H1 (cell line): ENCODE measurements around the gene KIF5C. TPM values are rescaled to one million over a fixed set of nuclear protein-coding genes. Genes with fewer than 3 reads are reported as not detected.

ENCODE experiments used
- CTCF ChIA-PET: fragments of 300-600 bp; sonication (Branson Sonifier 250); formaldehyde crosslinking; loops from one replicate; lab custom pipeline; 2021; ENCODE audit not compliant: partially characterized antibody; lab: Charles Lee
- POLR2A ChIA-PET: fragments of 300-600 bp; sonication (Branson Sonifier 250); formaldehyde crosslinking; loops from one replicate; lab custom pipeline; 2021; ENCODE audit warnings: inconsistent platforms; ENCODE audit not compliant: partially characterized antibody; lab: Charles Lee
- DNase-seq, 2 experiments: peaks; one replicate each; pipeline versions ENCODE4 v3.0.0 to v3.0.0-alpha.2; 2010 to 2022; ENCODE audit warnings: low spot score in 2 of 2, low read depth in 1 of 2, mixed read lengths in 1 of 2
- FAIRE-seq: peaks from 2 replicates; lab custom pipeline; 2011; peaks lifted over from hg19 to GRCh38; lab: Jason Lieb, UNC
- H2AFZ ChIP-seq: 2 replicates; pipeline ENCODE4 v1.8.1; 2012; ENCODE audit warnings: low read length, inconsistent platforms
- H2AK5ac ChIP-seq: 2 replicates; pipeline ENCODE4 v1.6.1; 2013; ENCODE audit warnings: low read depth, low read length
- H2BK120ac ChIP-seq: replicated peaks from 2 replicates; pipeline ENCODE3; 2013; ENCODE audit warnings: low read depth, low read length, inconsistent platforms
- H2BK12ac ChIP-seq: 2 replicates; pipeline ENCODE4 v1.6.1; 2013; ENCODE audit warnings: low read depth, low read length
- H2BK15ac ChIP-seq: 2 replicates; pipeline ENCODE4 v1.6.1; 2013; ENCODE audit warnings: low read length
- H2BK20ac ChIP-seq: 2 replicates; pipeline ENCODE4 v1.6.1; 2013; ENCODE audit warnings: low read length
- H2BK5ac ChIP-seq: 2 replicates; pipeline ENCODE4 v1.6.1; 2013; ENCODE audit warnings: low read depth, low read length
- H3K14ac ChIP-seq: 2 replicates; pipeline ENCODE4 v1.6.1; 2013; ENCODE audit warnings: inconsistent platforms; ENCODE audit not compliant: insufficient read length
- H3K18ac ChIP-seq: 2 replicates; pipeline ENCODE4 v1.6.1; 2013; ENCODE audit warnings: low read length; ENCODE audit errors: extremely low read depth
- H3K23ac ChIP-seq: 2 replicates; pipeline ENCODE4 v1.6.1; 2013; ENCODE audit warnings: inconsistent platforms; ENCODE audit not compliant: insufficient read length
- H3K23me2 ChIP-seq: 2 replicates; pipeline ENCODE4 v1.6.1; 2013; ENCODE audit warnings: low read depth, low read length
- H3K27ac ChIP-seq: 2 replicates; pipeline ENCODE4 v1.6.1; 2011; ENCODE audit warnings: low read depth, low read length, inconsistent platforms
- H3K27me3 ChIP-seq, 4 experiments: replicated peaks in 1 of 4; 1 replicate in 1 of 4; 2 replicates in 3 of 4; pipeline versions ENCODE4 v1.6.1 to v1.8.1; 2011 to 2013; ENCODE audit warnings: low read length in 3 of 4, mild to moderate bottlenecking in 3 of 4, inconsistent platforms in 2 of 4, mixed read lengths in 2 of 4, moderate library complexity in 1 of 4; ENCODE audit not compliant: control insufficient read depth in 3 of 4, insufficient read depth in 3 of 4; ENCODE audit errors: extremely low read depth in 1 of 4
- H3K36me3 ChIP-seq, 4 experiments: 2 replicates each; pipeline versions ENCODE4 v1.6.1 to v1.8.1; 2011 to 2013; ENCODE audit warnings: mild to moderate bottlenecking in 4 of 4, low read length in 3 of 4, moderate library complexity in 2 of 4, control low read depth in 1 of 4, inconsistent platforms in 1 of 4; ENCODE audit not compliant: insufficient read depth in 4 of 4, control insufficient read depth in 2 of 4
- H3K4ac ChIP-seq: replicated peaks from 2 replicates; pipeline ENCODE3; 2013; ENCODE audit warnings: low read length, low read depth, mixed read lengths, inconsistent platforms; ENCODE audit not compliant: insufficient read length
- H3K4me1 ChIP-seq, 4 experiments: replicated peaks in 1 of 4; 1 replicate in 1 of 4; 2 replicates in 3 of 4; pipeline versions ENCODE4 v1.6.1 to v1.8.1; 2011 to 2013; ENCODE audit warnings: low read length in 3 of 4, inconsistent platforms in 2 of 4, mixed read lengths in 1 of 4; ENCODE audit not compliant: insufficient read depth in 4 of 4, control insufficient read depth in 3 of 4
- H3K4me2 ChIP-seq, 2 experiments: 2 replicates each; pipeline versions ENCODE4 v1.6.1 to v1.8.1; 2011 to 2013; ENCODE audit warnings: low read depth in 2 of 2, low read length in 2 of 2, control low read depth in 1 of 2, inconsistent platforms in 1 of 2, mild to moderate bottlenecking in 1 of 2; ENCODE audit not compliant: insufficient read depth in 1 of 2
- H3K4me3 ChIP-seq, 4 experiments: fragments of 200-600, 300-600 bp in 1 of 4; sonication (generic), shearing (Covaris generic), sonication (Bioruptor Twin) in 1 of 4; 2 replicates each; pipeline versions ENCODE4 v1.5.1 to v1.8.1; 2011 to 2016; ENCODE audit warnings: low read length in 4 of 4, low read depth in 3 of 4, control low read depth in 2 of 4, inconsistent platforms in 2 of 4, mild to moderate bottlenecking in 2 of 4, mixed read lengths in 1 of 4, moderate library complexity in 1 of 4; ENCODE audit not compliant: insufficient read depth in 2 of 4; ENCODE audit errors: extremely low read depth in 1 of 4
- H3K56ac ChIP-seq: replicated peaks from 2 replicates; pipeline ENCODE3; 2013; ENCODE audit warnings: low read depth, mild to moderate bottlenecking, mixed read lengths, low read length, inconsistent platforms; ENCODE audit not compliant: insufficient read length
- H3K79me1 ChIP-seq: 2 replicates; pipeline ENCODE4 v1.6.1; 2013; ENCODE audit warnings: low read depth, low read length, control low read depth
- H3K79me2 ChIP-seq, 2 experiments: 2 replicates each; pipeline versions ENCODE4 v1.6.1 to v1.8.1; 2012 to 2013; ENCODE audit warnings: low read length in 2 of 2, mild to moderate bottlenecking in 2 of 2, inconsistent platforms in 1 of 2; ENCODE audit not compliant: insufficient read depth in 2 of 2, control insufficient read depth in 1 of 2
- H3K9ac ChIP-seq, 4 experiments: replicated peaks in 1 of 4; 1 replicate in 1 of 4; 2 replicates in 3 of 4; pipeline versions ENCODE4 v1.6.1 to v1.8.1; 2011 to 2013; ENCODE audit warnings: low read depth in 3 of 4, low read length in 3 of 4, control low read depth in 2 of 4, mild to moderate bottlenecking in 2 of 4, moderate library complexity in 2 of 4, inconsistent platforms in 1 of 4; ENCODE audit errors: extremely low read depth in 1 of 4
- H3K9me3 ChIP-seq, 2 experiments: 2 replicates each; pipeline versions ENCODE4 v1.6.1 to v1.8.1; 2012 to 2013; ENCODE audit warnings: mild to moderate bottlenecking in 2 of 2, moderate library complexity in 2 of 2, control low read depth in 1 of 2, inconsistent platforms in 1 of 2, low read depth in 1 of 2, low read length in 1 of 2, mixed read lengths in 1 of 2; ENCODE audit not compliant: insufficient read depth in 2 of 2
- H4K20me1 ChIP-seq, 2 experiments: replicated peaks in 1 of 2; 2 replicates each; pipeline versions ENCODE3 to v1.8.1; 2011 to 2013; ENCODE audit warnings: inconsistent platforms in 2 of 2, low read length in 2 of 2, mild to moderate bottlenecking in 1 of 2; ENCODE audit not compliant: insufficient read depth in 2 of 2, control insufficient read depth in 1 of 2
- H4K5ac ChIP-seq: 2 replicates; pipeline ENCODE4 v1.6.1; 2013; ENCODE audit warnings: low read length, low read depth, mixed read lengths, inconsistent platforms; ENCODE audit not compliant: insufficient read length
- H4K8ac ChIP-seq: 2 replicates; pipeline ENCODE4 v1.8.0; 2013; ENCODE audit warnings: mild to moderate bottlenecking, moderate library complexity, low read length, inconsistent platforms; ENCODE audit not compliant: insufficient read depth; ENCODE audit errors: extremely low read depth
- H4K91ac ChIP-seq: replicated peaks from 2 replicates; pipeline ENCODE3; 2013; ENCODE audit warnings: low read length, mixed read lengths, inconsistent platforms; ENCODE audit not compliant: insufficient read length
- BCL11A ChIP-seq, 2 experiments: IDR thresholded peaks; one replicate each; pipeline ENCODE4 v1.6.1; 2011; ENCODE audit warnings: low read depth in 2 of 2, low read length in 2 of 2, mild to moderate bottlenecking in 2 of 2
- EP300 ChIP-seq, 2 experiments: IDR thresholded peaks; 1 replicate in 1 of 2; 2 replicates in 1 of 2; pipeline ENCODE4 v1.6.1; 2011 to 2012; ENCODE audit warnings: low read depth in 2 of 2, low read length in 2 of 2, mild to moderate bottlenecking in 2 of 2, borderline replicate concordance in 1 of 2, inconsistent platforms in 1 of 2, moderate library complexity in 1 of 2
- GTF2F1 ChIP-seq: IDR thresholded peaks from 2 replicates; pipeline ENCODE4 v1.6.1; 2012; ENCODE audit warnings: low read depth, low read length, improper control_type of control experiment, borderline replicate concordance
- KDM1A ChIP-seq: fragments of 200-600, 300-600 bp; sonication (generic); IDR thresholded peaks from 2 replicates; pipeline ENCODE4 v1.7.1; 2016; ENCODE audit warnings: mild to moderate bottlenecking, low read length, borderline replicate concordance
- KDM4A ChIP-seq: IDR thresholded peaks from one replicate; pipeline ENCODE4 v1.7.1; 2012; ENCODE audit warnings: low read depth, mild to moderate bottlenecking, moderate library complexity, low read length, inconsistent platforms; ENCODE audit not compliant: severe bottlenecking
- POLR2AphosphoS5 ChIP-seq: IDR thresholded peaks from 2 replicates; pipeline ENCODE4 v1.6.1; 2011; ENCODE audit warnings: low read depth, low read length
- RBBP5 ChIP-seq: IDR thresholded peaks from 2 replicates; pipeline ENCODE4 v1.7.1; 2012; ENCODE audit warnings: low read depth, mild to moderate bottlenecking, inconsistent platforms, low read length, moderate library complexity, borderline replicate concordance
- SIRT6 ChIP-seq: IDR thresholded peaks from one replicate; pipeline ENCODE4 v1.7.1; 2012; ENCODE audit warnings: low read length, inconsistent platforms
- SIX5 ChIP-seq: IDR thresholded peaks from 2 replicates; pipeline ENCODE4 v1.6.1; 2011; ENCODE audit warnings: mild to moderate bottlenecking, low read depth, low read length
- SP2 ChIP-seq: IDR thresholded peaks from 2 replicates; pipeline ENCODE4 v1.6.1; 2012; ENCODE audit warnings: mild to moderate bottlenecking, low read length, inconsistent platforms
- SRF ChIP-seq: IDR thresholded peaks from 2 replicates; pipeline ENCODE4 v1.6.1; 2011; ENCODE audit warnings: mild to moderate bottlenecking, low read depth, low read length, moderate library complexity
- TAF7 ChIP-seq: optimal IDR thresholded peaks from 2 replicates; pipeline ENCODE3; 2011; ENCODE audit warnings: low read depth, mild to moderate bottlenecking, inconsistent platforms, low read length, moderate library complexity, borderline replicate concordance
- TEAD4 ChIP-seq: IDR thresholded peaks from 2 replicates; pipeline ENCODE4 v1.6.1; 2012; ENCODE audit warnings: low read depth, low read length, inconsistent platforms, mixed read lengths
- WGBS, 2 experiments: shearing (Covaris generic) in 1 of 2; methylation state at CpG; one replicate each; pipeline versions ENCODE4 v1.1.6 to v1.1.7; 2013 to 2015; ENCODE audit warnings: low lambda C conversion rate in 2 of 2, mixed read lengths in 2 of 2, inconsistent platforms in 1 of 2, low coverage in 1 of 2, missing lambda C conversion rate in 1 of 2; ENCODE audit not compliant: insufficient replicate concordance in 2 of 2, insufficient coverage in 1 of 2, insufficient read length in 1 of 2; ENCODE audit errors: extremely low coverage in 1 of 2, missing lambda C conversion rate in 1 of 2; 5-methylcytosine and 5-hydroxymethylcytosine counted together
- polyA plus RNA-seq, 7 experiments: library from polyadenylated mRNA; depleted of rRNA in 3 of 7; stranded (reverse) in 5 of 7; unstranded in 2 of 7; fragments of >200 nt in 5 of 7; fragments of 200-250 nt in 2 of 7; gene quantifications; 1 replicate in 5 of 7; 2 replicates in 1 of 7; 4 replicates in 1 of 7; pipeline versions ENCODE4 v1.2.1 to v1.2.3, GENCODE V29; 2011 to 2013; ENCODE audit warnings: missing spikeins in 2 of 7, mixed read lengths in 2 of 7
- total RNA-seq: library from RNA; stranded (reverse); fragmentation: NEBNext Ultra II Directional; extraction: Animal tissue kit (Norgen Biotek cat#: 25700); gene quantifications from 2 replicates; pipeline ENCODE4 v1.2.1, GENCODE V29; 2021

KIF5C gene
- total and polyA plus RNA-seq, 2 of the 8 experiments (the other 6 are each of a cell fraction or from before 2014, with no cell fraction given): 16.3 to 66.4 TPM

DNA sequence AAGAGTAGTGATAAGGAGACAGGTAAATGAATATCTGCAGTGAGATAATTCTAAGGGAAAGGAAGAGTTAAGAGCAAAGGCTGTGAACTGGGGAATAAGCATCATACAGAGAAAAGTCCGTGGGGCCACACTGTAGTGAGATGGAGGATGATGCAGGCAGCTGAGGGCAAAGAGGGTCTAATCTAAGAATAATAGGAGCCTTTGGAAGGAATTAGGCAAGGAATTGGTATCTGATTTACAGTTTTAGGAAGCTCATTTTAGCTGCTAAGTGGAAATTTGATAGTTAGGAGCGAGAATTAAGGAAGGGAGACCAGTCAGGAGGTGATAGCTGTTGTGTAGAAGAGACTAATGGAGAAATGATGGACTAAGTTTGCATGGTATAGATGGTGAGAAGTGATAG, 43.5 kb downstream of the KIF5C start:
- no peak overlapping the region for H2BK5ac ChIP-seq
- no peak for DNase-seq
- no peak overlapping the region for H3K4me3 ChIP-seq
- no peak overlapping the region for H3K14ac ChIP-seq
- no peak for TF ChIP-seq GTF2F1
- no peak for TF ChIP-seq KDM1A
- TF ChIP-seq SIRT6: no peak
- TF ChIP-seq SRF: no peak
- no peak for TF ChIP-seq TAF7
- TF ChIP-seq POLR2AphosphoS5: no peak
- no peak for TF ChIP-seq TEAD4
- no peak for TF ChIP-seq SIX5
- no peak for TF ChIP-seq KDM4A
- TF ChIP-seq SP2: no peak
- no peak for TF ChIP-seq EP300 (IDR thresholded peaks at IDR 0.05; ENCODE audit: borderline replicate concordance in 1 of 2, low read depth in 2 of 2, low read length in 2 of 2)
- TF ChIP-seq RBBP5: no peak
- TF ChIP-seq BCL11A (IDR thresholded peaks at IDR 0.05; ENCODE audit: low read depth in 2 of 2, low read length in 2 of 2): no peak
- H4K20me1 ChIP-seq: no peaks in the 10 kb centered on the region
- H4K8ac ChIP-seq: no peak overlapping the region
- no peak overlapping the region for H3K18ac ChIP-seq
- H2BK20ac ChIP-seq: no peak overlapping the region
- no peak overlapping the region for H3K56ac ChIP-seq
- no peaks in the 10 kb centered on the region for H3K36me3 ChIP-seq
- no peak overlapping the region for H2BK15ac ChIP-seq
- H3K79me2 ChIP-seq: peaks cover 3 to 56% of the 10 kb centered on the region in 2 experiments; a peak in 2 of 4 replicates
- 84% methylated on average over 2 of the region's 2 CpGs; no CpG with 5 or more reads in 1 of the 2 experiments for WGBS, 2 experiments
- no peak overlapping the region for H4K5ac ChIP-seq
- H3K23ac ChIP-seq: no peak overlapping the region
- no peak overlapping the region for H2AFZ ChIP-seq
- peaks cover 3% of the 10 kb centered on the region; the same call in 1 of the 2 replicates for H3K79me1 ChIP-seq
- POLR2A ChIA-PET: no interaction called here
- FAIRE-seq: no peak
- no peak overlapping the region for H2BK120ac ChIP-seq
- H3K4ac ChIP-seq: no peak overlapping the region
- H3K4me2 ChIP-seq: no peak overlapping the region
- H3K9me3 ChIP-seq: peaks cover 4 to 5% of the 10 kb centered on the region in 2 experiments; a peak in 3 of 4 replicates
- no peaks in the 10 kb centered on the region for H3K23me2 ChIP-seq
- no peaks in the 10 kb centered on the region for H3K27me3 ChIP-seq
- no peak overlapping the region for H3K27ac ChIP-seq
- H2AK5ac ChIP-seq: no peak overlapping the region
- CTCF ChIA-PET: interaction anchor here (1.3 to 2.0 kb wide), 4 partner anchors 8 to 31 kb away, joined by 3 to 8 read pairs (median 4); no protein-coding TSS in a partner anchor
- no peak overlapping the region for H3K9ac ChIP-seq
- H3K4me1 ChIP-seq: peaks cover 0 to 5% (median 0%) of the 10 kb centered on the region in 4 experiments; a peak in 3 of 7 replicates
- no peak overlapping the region for H2BK12ac ChIP-seq
- H4K91ac ChIP-seq: no peak overlapping the region
